HK-2 (cell line): ENCODE data around the gene PLEKHA1.
A peak's percentile ranks its signal among the peaks of the same experiment; 100 is the strongest.

Source experiments
- DNase-seq: peaks from one replicate; pipeline ENCODE4 v3.0.0-alpha.2; 2018; ENCODE audit not compliant: unreplicated experiment

PLEKHA1 gene

DNA sequence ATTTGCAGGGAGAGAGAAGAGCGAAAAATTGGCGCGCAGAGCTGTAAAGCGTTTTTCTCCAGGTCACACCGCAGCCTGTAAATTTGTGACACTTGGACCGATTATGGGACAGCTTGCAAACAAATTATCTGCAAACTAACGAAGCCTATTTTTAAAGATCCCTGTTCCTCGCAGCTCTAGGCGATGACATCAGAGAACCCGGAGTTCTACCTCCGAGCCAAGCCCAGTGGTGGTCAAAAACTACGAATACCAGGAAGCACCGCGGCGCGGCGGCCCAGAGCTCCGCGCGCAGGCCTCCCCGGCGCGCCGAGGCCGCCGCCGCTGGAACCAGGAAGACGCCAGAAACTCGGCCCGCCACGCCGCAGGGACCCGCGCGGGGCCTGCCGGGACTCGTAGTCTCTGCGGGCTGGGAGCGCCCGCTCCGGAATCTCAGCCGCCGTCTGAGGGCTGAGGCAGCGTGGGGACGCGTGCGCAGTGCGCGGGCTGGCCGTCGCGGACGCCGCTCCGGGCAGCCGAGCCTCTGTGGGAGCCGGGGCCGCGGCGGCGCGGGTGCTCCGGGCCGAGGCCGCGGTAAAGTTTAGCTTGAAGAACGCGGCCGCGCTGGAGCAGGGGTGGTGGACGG is at the start of gene PLEKHA1:
Gene PLEKHA1 (plus strand): TSS at position 472 of the 622 bp plus-strand sequence. CDS start 18,493 bp downstream, outside the sequence.
- peak; percentile 98 for DNase-seq

DNA sequence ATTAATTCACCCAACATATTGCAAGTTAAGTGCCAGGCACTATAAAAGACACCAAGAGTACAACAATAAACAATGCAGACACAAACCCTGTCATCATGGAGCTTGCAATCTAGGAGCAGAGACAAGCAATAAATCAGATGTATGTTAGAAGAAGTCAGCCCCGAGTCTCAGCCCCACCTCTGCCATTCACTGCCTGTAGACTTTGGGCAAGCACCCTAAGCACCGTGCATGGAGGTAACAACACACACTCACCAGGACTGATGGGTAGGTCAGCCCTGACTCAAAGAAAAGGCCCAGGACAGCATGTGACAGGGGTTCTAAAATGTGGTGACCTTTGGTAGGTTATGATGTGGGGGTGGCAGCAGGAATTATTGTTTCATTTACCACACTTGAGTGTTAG is 49.3 kb upstream of the PLEKHA1 start:
- DNase-seq, result no peak

DNA sequence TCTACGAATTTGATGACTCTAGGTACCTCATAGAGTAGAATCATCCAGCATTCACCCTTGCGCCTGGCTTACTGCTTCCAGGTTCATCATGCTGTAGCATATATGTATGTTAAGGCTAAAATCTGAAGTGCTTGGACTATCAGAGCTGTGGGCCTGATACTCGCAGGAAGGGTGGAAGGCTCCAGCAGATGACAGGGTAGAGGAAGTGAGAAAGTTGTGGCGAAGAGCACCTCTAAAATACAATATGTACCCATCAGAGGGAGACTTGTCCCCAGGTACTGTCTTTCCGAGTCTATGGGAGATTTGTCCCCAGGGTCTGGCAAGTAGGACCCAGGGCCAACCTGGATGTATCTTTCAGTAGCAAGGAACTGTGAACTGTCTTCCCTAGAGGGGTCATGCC is 48.1 kb upstream of the PLEKHA1 start:
- no peak for DNase-seq

DNA sequence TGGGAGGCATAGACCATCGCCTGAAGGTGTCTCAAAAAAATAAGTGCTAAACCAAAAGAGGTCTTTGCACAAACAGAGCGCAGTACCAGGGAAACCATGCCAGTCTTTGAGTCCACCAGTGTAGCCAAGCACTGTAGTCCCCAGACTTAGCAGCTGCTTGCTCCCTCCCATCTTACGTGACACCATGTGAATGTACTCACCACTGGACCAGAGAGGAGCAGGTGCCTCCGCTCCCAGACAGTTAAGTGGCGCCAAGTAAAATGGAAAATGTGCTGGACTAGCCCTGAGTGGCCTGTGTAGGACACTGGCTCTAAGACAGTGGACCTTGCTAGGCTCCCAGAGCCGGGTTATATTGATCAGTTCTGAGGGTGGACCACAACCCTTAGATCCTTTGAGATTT is 47.7 kb upstream of the PLEKHA1 start:
- no peak for DNase-seq

DNA sequence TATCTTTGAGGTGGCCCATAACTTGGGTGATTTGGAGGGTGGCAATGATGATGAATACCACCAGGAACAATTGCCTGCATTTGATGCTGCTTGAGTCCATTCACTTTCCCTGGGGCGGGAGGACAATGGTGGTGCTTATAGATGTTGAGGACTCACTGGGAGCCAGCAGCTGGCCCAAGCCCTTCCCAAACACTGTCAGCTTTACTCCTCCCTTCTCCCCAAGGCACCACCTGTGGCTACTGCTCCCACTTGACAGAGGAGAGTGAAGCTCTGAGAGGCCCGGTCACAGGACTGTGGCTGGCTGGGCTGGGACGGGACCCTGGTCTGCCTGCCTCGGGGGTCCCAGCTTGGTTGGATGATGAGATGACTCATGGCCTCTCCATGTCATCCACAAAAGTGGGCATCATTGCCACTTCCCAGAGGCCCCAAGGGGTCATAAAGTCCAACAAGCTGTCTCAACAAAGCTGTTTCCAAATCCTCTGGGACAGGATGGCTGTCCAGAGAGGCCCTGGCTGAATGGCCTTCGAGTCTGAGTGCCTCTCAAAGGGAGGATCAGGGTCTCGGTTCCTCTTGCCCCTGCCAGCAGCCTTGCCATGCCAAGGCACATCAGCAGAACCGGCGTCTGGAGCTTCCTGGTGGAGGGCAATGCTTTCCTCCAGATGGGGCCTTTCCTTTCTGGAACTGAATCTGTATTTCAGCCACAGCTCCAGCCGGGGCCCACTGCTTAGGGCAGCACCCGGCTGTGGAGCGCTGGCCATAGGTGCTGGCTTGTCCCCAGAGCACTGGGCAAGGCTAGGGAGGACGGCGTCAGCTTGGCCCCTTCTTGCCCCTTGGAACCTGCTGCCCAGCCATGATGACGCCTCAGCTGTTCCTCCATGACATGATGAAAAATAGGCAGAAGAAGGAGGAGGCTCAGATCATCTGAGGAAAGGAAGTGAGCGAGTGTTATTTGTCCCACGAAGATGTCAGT is 47.0 kb upstream of the PLEKHA1 start:
- DNase-seq, result no peak

DNA sequence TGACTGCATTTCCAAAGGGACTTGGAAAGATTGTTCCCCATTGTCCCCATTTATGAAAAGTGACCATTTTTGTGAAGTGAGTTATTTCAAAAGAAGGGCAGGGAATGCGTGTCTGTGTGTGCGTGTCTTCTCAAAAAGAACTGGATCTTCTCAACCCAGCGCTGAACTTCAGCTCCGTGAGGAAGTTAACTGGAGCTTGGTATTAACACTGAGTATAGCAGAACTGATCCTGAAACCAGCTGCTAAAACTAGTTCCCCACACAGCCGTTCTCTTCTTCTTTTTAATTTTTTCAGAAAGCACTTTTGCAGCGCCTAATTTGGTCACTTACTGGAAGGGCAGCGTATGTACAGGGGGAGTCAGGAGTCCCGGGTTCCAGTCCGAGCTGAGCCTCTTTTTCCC is 45.8 kb upstream of the PLEKHA1 start:
- no peak for DNase-seq

DNA sequence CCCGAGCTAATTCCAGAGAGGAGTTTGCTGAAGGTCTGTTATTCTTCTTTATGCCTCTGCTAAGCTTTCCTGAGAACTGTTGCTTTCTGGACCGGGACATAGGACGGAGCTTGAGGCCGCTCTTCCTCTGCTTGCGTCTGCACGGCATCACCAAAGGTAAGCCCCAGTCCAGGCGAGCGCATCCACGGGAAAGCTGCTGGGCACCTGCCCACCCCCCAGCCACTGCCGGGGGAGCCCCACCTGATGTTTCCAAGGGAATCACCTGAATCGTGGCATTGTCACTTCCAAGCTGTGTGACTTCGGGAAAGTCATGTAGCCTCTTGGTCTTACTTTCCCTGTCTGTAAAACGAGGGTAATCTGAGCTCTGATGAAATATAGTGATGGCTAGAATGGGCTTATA is 45.1 kb upstream of the PLEKHA1 start:
- DNase-seq, result no peak

DNA sequence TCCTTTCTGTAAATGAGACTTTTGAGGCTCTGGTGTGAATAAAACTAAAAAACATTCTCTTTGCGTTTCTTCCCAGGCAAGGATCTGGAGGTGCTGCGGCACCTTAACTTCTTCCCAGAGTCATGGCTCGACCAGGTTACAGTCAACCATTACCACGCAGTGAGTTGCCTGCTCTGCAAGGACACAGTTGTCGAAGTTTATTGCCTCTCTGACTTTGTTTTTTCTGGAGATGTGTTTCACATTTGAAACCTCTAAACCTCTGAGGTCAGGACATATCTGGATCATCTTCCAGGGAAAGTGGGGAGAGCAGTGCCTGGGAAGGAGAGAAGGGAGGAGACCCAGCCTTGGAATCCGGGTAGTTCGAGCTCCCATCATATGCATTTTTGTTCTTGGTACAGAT is 43.4 kb upstream of the PLEKHA1 start:
- no peak for DNase-seq

DNA sequence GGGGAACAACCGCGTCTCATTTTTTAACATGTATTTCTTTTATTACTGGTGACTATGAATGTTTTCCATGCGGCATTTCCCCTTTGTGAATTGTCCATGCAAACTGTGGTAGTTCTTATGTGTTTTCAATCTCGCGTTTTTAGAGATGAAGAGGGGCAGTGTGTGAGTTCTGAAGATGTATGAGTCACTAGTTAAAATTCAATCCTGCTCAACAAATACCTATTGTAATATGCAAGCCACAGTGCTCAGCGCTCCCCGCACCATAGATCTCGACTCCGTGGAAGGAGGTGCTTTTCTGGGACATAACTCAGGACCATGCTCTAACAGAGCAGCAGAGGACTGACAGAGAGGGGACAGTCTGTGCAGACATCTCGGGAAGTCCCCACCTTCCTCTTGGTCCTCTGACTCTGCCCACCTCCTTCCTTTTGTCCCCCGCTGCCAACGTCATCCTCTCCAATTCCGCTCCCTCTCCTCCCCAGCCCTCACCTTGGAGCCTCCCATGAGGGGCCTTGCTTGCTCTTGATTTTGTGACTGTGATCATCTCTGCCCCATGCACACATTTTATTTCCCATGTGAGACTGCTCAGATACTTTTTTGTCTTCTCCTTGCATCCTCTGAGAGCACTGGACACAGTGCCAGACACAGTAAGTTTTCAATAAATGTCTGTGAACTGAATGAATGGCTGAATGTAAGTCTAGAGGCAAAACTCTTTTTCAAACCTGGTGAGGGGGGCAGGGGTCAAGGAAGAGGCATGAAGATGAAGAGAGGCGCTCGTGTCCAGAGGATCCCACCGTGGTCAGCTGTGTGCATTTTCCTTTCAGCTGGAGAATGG is 42.7 kb upstream of the PLEKHA1 start:
- DNase-seq, result peak; percentile 60

DNA sequence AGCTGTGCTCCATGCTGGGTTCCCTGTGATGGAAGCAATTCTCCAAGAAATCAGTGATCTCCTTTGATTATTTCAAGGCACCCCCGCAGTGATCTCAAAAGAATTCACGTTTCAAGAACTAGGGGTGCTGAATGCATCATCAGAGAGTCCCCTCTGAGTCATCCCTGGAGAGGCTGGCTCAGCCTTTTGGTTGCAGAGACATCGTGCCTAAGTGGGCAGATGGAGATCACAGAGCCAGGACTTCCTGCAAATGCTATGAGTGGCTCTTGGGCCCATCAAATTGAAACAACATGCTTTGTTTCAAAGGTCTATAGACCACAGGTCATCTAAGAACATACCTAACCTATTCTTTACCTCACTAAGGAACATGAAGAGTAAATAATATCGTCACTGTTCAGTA is 41.5 kb upstream of the PLEKHA1 start:
- DNase-seq, result no peak

DNA sequence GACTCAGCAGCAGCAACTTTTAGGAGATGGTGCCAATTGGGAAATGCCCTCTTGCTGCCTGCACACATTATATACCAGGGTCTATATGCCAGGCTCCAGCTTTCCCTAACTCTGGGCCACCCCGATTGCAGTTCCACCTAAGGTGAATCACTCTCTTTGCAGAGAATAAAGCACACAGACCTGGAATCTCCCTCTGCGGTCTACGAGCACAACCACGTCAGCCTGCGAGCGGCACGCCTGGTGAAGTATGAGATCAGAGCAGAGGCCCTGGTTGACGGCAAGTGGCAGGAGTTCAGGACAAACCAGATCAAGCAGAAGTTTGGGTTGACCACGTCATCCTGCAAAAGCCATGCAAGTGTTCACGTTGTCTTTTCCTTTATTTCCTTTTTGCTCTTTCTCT is 38.2 kb upstream of the PLEKHA1 start:
- no peak for DNase-seq

DNA sequence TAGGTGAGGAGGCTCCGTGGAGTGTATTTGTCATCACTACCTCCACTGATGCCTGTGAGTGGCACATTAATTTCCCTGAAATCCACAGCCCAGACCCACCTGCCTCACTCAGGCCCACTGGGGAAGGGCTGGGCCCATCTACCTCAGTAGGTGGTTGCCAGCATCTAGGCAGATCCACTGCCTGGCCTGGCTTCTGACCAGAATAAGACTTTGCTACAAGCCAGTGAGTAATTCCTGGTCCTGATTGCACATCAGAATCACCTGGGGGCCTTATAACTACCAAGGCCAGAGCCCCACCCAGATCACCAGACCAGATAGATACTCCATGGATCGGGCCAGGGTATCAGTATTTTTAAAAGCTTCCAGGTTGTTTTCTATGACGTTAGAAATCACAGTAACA is 37.5 kb upstream of the PLEKHA1 start:
- no peak for DNase-seq

DNA sequence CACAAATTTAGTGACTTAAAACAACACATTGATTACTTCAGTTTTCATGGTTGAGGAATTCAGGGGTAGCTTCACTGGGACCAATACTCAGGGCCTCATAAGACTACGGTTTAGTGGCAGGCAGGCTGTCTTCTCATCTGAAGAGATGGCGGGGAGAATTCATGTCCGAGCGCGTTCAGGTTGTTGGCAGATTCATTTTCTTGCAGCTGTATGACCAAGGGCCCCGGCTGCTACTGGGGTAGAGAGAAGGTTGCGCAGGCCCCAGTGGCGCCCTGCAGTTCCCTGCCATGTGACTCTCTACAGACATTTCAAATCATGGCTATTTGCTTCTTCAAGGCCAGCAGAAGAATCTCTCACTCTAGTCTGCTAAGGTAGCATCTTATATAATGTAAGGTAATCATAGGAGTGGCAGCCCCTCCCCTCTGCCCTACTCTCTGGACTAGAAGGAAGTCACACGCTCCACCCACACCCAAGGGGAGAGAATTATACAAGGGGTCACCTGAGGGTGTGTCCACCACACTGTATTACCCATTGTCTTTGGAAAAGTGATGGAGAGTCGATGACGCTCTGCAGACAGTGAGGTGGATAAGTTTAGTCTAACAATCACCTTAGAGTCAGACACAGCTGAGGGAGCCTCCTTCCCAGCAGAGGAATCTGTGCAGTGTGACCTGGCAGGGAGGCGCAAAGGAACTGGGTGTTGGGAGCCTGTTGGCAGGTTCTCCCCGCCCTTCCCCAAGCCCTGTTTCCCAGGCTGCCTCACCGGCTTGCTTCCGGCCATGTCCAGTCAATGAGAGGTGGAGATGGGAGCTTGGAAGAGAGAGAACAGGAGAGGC is 35.7 kb upstream of the PLEKHA1 start:
- DNase-seq, result no peak

DNA sequence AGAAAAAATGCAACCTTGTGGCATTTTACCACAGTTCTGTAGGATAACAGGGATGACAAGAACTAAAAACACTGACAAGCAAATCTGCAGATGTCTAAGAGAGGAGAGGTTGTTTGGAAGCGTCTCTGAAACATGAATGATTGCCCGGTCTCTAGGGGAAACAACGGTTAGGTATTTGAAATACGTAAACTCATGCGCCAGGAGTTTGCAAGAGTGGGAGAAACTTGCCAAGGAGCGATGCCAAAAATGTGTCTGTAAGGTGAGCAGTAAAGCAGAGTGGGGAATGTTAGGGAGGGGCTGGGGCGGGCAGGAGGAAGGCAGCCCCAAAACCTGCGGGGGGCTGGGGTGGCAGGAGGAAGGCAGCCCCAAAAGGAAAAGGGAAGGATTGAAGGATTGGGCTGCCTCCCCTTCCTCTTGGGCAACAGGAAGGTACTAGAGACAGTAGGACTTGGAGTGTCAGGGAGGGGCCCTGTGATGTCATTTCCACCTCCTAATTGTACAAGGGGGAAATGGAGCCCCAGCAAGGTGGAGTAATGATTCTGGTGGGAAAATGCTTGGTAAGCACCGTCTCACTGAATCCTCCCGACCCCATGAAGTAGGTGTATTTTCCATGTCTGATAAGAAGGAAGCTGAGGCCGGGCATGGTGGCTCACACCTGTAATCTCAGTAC is 33.2 kb upstream of the PLEKHA1 start:
- DNase-seq, result no peak

DNA sequence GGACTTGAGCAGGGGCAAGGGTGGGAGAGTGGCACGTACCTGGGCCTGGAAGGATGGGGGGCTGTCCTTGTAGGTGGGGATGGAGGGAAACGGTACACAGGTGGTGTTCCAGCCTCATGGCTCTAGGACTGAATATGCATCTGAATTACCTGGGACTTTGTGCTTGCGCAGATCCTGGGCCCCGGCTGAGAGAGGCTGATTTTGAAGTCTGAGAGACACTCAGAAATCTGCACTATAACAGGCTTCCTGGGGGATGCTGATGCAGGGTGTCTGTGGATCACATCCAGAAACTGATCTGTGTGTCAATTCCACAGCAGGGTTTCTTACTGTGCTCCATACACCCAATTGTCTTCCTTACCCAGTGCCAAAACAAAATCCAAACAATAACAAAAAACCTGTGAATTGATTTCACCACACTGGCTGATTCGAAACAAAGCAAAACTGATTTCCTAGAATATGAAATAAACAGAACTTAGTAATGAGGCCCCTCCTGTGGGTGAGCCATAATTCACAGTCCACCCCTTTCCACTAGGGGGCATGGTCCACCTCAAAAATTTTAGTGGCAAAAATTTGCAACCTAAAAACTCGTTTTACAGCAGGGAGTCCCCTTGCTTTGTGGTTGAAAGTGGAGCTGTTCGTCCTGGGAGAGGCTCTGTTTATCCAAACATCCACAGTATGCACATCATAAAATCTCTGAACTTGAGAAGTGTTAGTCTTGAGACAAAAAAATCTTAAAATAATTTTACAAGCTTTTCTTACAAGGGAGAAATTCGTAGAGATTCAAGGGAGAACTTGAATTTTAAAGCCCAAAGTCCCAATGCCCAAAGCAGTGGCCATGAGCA is 32.0 kb upstream of the PLEKHA1 start:
- peak; percentile 35 for DNase-seq

DNA sequence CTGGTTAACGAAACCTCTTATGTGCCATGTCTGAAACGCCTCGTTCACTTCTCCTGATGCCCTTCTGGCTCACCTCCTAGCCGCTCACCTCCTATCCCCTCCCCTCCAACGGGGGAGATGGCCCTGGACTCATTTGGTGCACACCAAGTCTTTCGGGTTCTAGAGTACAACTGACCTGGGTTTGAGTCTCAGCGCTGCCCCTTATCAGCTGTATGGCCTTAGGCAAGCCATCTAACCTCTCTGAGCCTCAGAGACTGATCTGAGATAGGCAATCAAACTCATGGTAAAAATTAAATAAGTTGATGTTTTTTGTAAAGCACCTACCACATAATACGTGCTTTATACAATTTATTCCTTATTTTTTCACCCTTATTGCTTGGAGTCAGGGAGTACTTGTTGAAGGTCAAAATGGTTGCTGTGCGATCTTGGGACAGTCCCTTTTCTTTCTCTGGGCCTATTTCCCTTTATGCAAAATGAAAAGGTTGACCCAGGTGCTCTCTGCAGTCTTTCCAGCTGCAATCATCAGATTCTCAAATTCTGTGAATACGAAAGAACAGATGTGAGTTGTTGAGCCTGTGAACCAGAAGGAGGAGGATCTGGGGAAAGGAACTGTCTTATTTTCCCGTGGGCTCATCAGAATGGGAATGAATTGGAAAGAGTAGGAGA is 31.2 kb upstream of the PLEKHA1 start:
- no peak for DNase-seq

DNA sequence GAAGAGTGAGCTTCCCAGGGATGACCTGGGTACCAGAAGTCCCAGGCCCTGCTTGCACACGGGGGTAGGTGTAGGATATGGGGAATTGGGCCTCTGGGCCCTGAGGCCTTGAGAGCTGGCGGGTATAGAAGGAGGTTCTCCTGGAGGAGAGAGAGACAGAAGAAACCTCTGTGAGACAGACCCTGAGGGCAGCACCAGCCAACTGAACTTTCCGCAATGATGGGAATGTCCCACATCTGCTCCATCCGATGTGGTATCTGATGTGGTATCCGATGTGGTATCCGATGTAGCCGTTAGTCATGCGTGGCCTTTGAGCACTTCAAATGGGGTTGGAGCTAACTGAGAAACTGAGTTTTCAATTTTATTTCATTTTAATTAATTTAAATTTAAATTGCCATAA is 30.6 kb upstream of the PLEKHA1 start:
- no peak for DNase-seq

DNA sequence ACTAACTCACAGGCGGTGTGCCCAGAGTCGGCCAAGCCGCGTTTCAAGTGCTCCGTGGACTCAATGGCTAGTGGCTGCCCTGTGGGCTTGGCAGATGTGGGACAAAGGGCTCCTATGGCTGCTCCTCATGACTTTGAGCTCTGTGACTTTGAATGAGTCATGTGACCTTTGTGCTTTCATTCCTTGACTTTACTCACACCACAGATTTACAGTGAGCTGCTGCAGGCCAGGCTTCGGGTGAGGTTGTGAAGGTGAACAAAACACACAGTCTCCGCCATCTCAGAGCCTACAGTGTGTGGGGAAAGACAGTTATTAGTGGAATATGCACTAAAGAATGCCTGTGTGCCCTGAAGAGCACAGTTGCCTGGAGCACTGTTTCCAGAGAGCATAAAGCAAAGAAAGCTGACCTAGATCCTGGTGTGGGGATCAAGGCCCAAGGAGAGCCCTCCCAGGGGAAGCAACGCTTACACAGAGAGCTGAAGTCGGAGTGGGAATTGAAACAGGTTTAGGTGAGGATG is 29.7 kb upstream of the PLEKHA1 start:
- no peak for DNase-seq

DNA sequence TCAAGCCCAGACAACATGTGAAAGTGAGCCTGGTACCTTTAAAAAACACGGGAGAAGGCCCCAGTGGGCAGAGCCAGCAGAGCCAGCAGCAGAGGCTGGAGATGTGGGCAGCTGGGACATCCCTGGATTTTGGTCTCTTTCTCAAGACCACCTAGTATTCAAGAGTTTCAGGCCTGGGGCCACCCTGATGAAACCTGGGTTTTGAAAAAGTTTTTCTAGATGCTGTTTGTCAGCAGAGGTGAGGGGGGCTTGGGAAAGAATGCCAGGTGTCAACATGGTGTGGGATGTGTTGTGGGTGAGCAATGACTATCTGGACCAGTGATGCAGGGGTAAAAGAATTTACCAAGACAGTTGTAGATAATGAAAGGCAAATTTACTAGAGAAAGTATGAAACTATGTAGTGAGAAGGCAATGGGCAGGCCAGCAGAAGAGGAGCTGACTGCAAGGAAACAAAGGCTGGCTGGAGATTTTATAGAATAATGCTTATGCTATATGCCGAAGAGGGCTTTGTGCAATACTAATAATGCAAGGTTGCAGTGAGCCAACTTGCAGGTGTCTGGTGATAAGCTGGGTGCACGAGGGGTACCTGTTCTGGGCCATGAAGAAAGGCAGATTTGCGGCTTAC is 28.1 kb upstream of the PLEKHA1 start:
- DNase-seq, result no peak
